Activated CD8-positive, alpha-beta T cell treated with anti-CD3 and anti-CD28 coated beads for 36 hours (primary cell): Measurements from ENCODE around the gene DHX38. TPM values are rescaled to one million over a fixed set of nuclear protein-coding genes. Genes with fewer than 3 reads are reported as not detected.

Experiments used
- ATAC-seq: fragments of 200-7000 bp; cut with Tn5 transposase; one replicate; pipeline ENCODE4 v1.10.0; 2021; ENCODE audit warnings: mild to moderate bottlenecking, moderate library complexity
- CTCF ChIA-PET: fragments of 350-600 bp; sonication (Branson Sonifier 250); formaldehyde crosslinking; loops from one replicate; lab custom pipeline; 2021; ENCODE audit warnings: antibody characterized with exemption; lab: Charles Lee
- POLR2A ChIA-PET: fragments of 350-600 bp; sonication (Branson Sonifier 250); formaldehyde crosslinking; loops from one replicate; lab custom pipeline; 2021; ENCODE audit warnings: antibody characterized with exemption; lab: Charles Lee
- DNase-seq: peaks from one replicate; pipeline ENCODE4 v3.0.0-alpha.2; 2020
- H3K27ac Mint-ChIP-seq: one replicate; pipeline ENCODE4 v1.8.0; 2021; ENCODE audit warnings: mild to moderate bottlenecking, mixed read lengths
- H3K27me3 Mint-ChIP-seq: one replicate; pipeline ENCODE4 v1.8.0; 2021; ENCODE audit warnings: mixed read lengths
- H3K36me3 Mint-ChIP-seq: one replicate; pipeline ENCODE4 v1.8.0; 2021; ENCODE audit warnings: low read depth, mixed read lengths
- H3K4me1 Mint-ChIP-seq: one replicate; pipeline ENCODE4 v1.8.0; 2021; ENCODE audit warnings: low read depth, mixed read lengths
- H3K4me3 Mint-ChIP-seq: one replicate; pipeline ENCODE4 v1.8.0; 2021; ENCODE audit warnings: mild to moderate bottlenecking, moderate library complexity, mixed read lengths
- H3K9me3 Mint-ChIP-seq: one replicate; pipeline ENCODE4 v1.8.0; 2021; ENCODE audit warnings: mixed read lengths
- intact Hi-C: fragments of 100-400 bp; cut with micrococcal nuclease; formaldehyde crosslinking; loops from one replicate; pipeline ENCODE4 v1.10.0; 2022
- total RNA-seq, 2 experiments: library from RNA; stranded (reverse); gene quantifications; one replicate each; pipeline ENCODE4 v1.2.3, GENCODE V29; 2021
- TF ChIP-seq, protein P1 (sequence below): fragments of 200-600 bp; IDR thresholded peaks from one replicate; pipeline ENCODE4 v1.8.0; 2022; ENCODE audit warnings: antibody characterized with exemption, mild to moderate bottlenecking

DHX38 gene
- total RNA-seq, 2 experiments from 2014 or later = 70.4 to 71.8 TPM

- POLR2A ChIA-PET = interaction anchor here (1.0 to 1.7 kb wide), 3 partner anchors 8 to 17 kb away, joined by 3 to 5 read pairs (median 4); partner anchors contain the start of gene DHX38
- no peaks in the 10 kb centered on the region for H3K9me3 Mint-ChIP-seq
- H3K36me3 Mint-ChIP-seq = peaks cover 36% of the 10 kb centered on the region
- intact Hi-C loops = no loop called here
- no peak overlapping the region for H3K4me3 Mint-ChIP-seq
- DNase-seq = no peak
- ATAC-seq = no peak
- no peaks in the 10 kb centered on the region for H3K27me3 Mint-ChIP-seq
- CTCF ChIA-PET = interaction anchor here (1.2 kb wide), 1 partner anchor 14 kb away, joined by 3 read pairs; no protein-coding TSS in a partner anchor
- no peak overlapping the region for H3K27ac Mint-ChIP-seq
- TF ChIP-seq, protein P1, sequence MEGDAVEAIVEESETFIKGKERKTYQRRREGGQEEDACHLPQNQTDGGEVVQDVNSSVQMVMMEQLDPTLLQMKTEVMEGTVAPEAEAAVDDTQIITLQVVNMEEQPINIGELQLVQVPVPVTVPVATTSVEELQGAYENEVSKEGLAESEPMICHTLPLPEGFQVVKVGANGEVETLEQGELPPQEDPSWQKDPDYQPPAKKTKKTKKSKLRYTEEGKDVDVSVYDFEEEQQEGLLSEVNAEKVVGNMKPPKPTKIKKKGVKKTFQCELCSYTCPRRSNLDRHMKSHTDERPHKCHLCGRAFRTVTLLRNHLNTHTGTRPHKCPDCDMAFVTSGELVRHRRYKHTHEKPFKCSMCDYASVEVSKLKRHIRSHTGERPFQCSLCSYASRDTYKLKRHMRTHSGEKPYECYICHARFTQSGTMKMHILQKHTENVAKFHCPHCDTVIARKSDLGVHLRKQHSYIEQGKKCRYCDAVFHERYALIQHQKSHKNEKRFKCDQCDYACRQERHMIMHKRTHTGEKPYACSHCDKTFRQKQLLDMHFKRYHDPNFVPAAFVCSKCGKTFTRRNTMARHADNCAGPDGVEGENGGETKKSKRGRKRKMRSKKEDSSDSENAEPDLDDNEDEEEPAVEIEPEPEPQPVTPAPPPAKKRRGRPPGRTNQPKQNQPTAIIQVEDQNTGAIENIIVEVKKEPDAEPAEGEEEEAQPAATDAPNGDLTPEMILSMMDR = no peak
- no peaks in the 10 kb centered on the region for H3K4me1 Mint-ChIP-seq
Observed at GRCh38 chr16:72110662-72111615, 17.3 kb downstream of the DHX38 start.

DNA sequence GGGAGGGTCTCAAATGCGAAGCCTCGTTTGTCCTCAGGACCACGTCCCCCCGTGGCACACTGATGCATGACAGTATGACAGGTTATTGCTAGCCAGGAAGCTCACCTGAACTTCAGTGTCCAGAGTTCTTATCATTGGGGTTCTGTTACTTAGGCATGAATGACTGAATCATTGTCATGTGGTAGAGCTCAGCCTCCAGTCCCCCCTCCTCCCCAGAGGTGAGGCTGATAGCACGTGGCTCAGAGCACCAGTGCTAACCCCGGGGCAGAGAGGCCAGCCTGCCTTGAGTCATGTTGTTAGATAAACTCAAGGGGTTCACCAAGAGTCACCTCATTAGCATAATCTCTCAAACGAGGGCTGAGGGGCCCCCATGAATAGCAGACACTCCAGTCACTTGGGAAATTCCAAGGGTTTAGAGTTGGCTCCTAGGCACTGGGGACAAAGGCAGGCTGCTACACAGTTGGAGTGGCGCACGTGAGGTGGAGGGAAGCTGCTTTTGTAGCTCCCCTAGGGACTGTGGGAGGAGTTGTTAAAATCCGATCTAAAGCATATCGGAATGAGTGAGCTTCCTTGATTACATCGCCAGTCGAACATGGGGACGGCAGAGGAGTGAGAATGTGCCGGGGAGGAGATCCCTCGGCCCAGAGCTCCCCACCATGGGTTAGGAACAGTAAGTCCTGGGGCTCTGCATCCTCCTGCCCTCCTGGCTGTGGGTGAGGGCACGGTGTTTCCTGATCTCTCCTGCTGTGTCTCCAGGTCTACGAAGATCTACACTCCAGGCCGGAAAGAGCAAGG lies 18.2 kb downstream of the DHX38 start:
- Mint-ChIP-seq H3K27ac (no peak overlapping the region), H3K9me3 (no peaks in the 10 kb centered on the region), H3K36me3 (peaks cover 28% of the 10 kb centered on the region), H3K27me3 (no peaks in the 10 kb centered on the region), H3K4me3 (no peak overlapping the region), H3K4me1 (no peaks in the 10 kb centered on the region)
- POLR2A ChIA-PET = interaction anchor here (1.0 to 1.7 kb wide), 3 partner anchors 9 to 18 kb away, joined by 3 to 5 read pairs (median 4); partner anchors contain the start of gene DHX38
- DNase-seq (no peak), ATAC-seq (no peak)
- TF ChIP-seq, protein P1 = no peak
- CTCF ChIA-PET = interaction anchor here (1.2 kb wide), 1 partner anchor 13 kb away, joined by 3 read pairs; no protein-coding TSS in a partner anchor
- intact Hi-C loops = no loop called here

- no peak overlapping the region for H3K27ac Mint-ChIP-seq
- CTCF ChIA-PET = no interaction called here
- H3K9me3 Mint-ChIP-seq = no peaks in the 10 kb centered on the region
- H3K4me1 Mint-ChIP-seq = no peaks in the 10 kb centered on the region
- no peak for DNase-seq
- no peak for ATAC-seq
- H3K36me3 Mint-ChIP-seq = peaks cover 22% of the 10 kb centered on the region
- no peak overlapping the region for H3K4me3 Mint-ChIP-seq
- intact Hi-C loops = no loop called here
- H3K27me3 Mint-ChIP-seq = no peaks in the 10 kb centered on the region
- POLR2A ChIA-PET = interaction anchor here (1.7 kb wide), 1 partner anchor 10 kb away, joined by 5 read pairs; no protein-coding TSS in a partner anchor
- TF ChIP-seq, protein P1 = no peak
Observed at GRCh38 chr16:72112452-72112792, 18.8 kb downstream of the DHX38 start.

GRCh38 chr16:72112906-72113615 lies 19.4 kb downstream of the DHX38 start:
- peaks cover 19% of the 10 kb centered on the region for H3K36me3 Mint-ChIP-seq
- H3K9me3 Mint-ChIP-seq = no peaks in the 10 kb centered on the region
- no peak for ATAC-seq
- H3K27ac Mint-ChIP-seq = no peak overlapping the region
- H3K4me3 Mint-ChIP-seq = no peak overlapping the region
- TF ChIP-seq, protein P1 = no peak
- intact Hi-C loops = no loop called here
- no peak for DNase-seq
- ChIA-PET POLR2A (interaction anchor here (1.4 kb wide), 1 partner anchor 18 kb away, joined by 3 read pairs; no protein-coding TSS in a partner anchor), CTCF (interaction anchor here (1.2 to 1.3 kb wide), 2 partner anchors 12 to 14 kb away, joined by 4 to 5 read pairs; no protein-coding TSS in a partner anchor)
- H3K27me3 Mint-ChIP-seq = no peaks in the 10 kb centered on the region
- H3K4me1 Mint-ChIP-seq = no peaks in the 10 kb centered on the region
